HG03060 (cell line): Measurements from ENCODE around the gene FADS6.

Source experiments
- ATAC-seq: cut with Tn5 transposase; IDR thresholded peaks from one replicate; pipeline ENCODE4 v1.9.1; 2021; ENCODE audit warnings: low read depth, moderate number of reproducible peaks; ENCODE audit not compliant: unreplicated experiment

FADS6 gene

DNA sequence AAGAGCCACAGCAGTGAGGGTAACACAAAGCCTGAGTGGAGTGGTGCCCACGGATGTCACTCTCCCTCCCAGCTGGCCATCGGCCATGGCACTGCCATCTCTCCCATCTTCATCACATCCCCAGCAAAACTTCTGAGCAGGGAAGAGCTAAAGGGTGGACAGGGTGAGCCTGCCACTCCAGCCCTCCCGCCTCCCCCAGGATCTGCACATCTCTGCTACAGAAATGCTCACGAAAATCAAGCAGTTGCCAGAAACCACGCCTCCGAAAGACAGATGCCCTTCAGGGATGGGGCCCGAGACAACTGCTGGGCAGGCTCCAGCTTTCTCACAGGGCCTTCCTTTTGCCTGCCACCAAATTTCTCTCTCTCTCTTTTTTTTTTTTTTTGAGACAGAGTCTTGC is 37.3 kb downstream of the FADS6 start:
- ATAC-seq = no peak

- ATAC-seq = no peak
These were observed 38.1 kb downstream of the FADS6 start for GRCh38 chr17:74855323-74855722.

DNA sequence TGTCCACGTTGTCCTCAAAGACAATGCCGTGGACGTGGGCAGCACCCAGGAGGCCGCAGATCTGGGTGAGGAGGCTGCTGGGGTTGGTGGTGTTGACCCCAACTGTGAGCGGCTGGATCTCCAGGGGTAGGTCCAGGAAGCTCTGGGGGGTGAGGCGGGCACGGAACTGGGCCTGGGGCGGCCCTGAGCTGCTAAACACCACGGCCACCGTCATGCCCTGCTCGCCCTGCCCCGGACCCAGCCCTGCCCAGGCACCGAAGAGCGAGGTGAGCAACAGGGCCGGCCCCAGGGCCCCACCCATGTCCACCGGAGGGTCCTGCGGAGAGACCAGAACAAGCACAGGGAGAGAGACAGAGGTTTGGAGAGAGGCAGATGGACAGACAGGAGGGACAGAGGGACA is 38.6 kb downstream of the FADS6 start:
- ATAC-seq = no peak

DNA sequence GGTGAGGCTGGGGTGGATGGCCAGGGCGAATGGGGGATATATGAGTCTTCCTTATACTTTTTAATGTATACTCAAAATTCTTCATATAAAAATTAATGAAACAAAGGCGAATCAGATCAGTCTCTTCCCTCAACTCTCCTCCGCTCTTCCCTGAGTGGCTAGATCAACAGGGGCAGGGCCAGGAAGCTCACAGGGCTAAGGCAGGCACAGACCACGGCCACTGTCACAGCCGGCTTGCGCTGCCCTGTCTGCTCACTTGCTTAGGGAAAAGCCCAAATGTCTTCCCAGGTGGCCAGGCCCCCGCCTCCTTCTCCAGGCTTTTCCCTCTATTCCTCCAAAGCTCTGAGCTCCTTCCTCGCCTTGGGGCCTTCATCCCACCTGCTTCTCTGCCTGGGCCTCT is 39.8 kb downstream of the FADS6 start:
- ATAC-seq = no peak

DNA sequence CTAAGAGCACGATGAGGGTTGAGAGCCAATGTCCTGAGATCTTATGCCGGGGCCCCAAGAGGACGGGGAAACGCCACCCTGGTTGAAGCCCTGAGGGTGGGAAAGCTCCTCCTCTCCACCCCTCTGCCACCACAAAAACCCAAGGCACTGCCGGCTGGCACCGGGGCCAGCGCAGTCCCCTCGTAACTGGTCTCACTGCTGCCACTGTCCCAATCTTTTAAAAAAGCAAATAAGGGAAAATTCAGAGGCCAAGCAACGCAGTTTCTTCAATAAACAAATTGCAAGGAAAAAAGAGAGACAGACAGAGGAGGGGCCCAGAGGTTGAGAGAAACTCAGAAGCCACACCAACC is 40.4 kb downstream of the FADS6 start:
- no peak for ATAC-seq

GRCh38 chr17:74852237-74853047 is 41.0 kb downstream of the FADS6 start:
- no peak for ATAC-seq

DNA sequence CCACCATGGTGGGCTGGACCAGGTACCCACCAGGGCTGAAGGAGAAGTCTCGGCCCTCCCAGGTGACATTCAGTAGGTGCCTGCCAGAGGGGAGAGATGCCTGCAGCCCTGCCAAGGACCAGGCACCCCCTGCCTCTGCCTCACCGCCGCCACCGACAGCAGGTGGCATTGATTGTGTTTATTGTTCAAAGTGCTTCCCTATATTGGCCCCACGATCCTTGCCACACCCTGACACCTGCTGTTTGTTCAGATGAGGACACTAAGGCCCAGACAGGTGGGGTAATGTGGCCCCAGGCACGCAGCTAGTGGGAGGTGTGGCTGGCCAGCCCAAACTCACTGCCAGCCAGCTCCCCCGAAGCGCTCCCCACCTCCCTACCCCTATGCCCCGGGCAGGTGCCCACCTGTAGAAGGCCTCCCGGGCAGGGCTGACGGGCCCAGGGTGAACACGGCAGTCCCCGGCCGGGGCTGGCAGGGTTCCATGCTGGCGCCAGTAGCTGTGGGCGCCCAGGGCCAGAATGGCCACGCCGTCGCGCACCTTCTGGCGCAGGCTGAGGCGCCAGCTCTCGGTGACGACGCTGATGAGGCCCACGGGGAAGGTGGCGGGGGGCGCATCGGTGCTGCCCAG is 41.7 kb downstream of the FADS6 start:
- ATAC-seq = no peak

DNA sequence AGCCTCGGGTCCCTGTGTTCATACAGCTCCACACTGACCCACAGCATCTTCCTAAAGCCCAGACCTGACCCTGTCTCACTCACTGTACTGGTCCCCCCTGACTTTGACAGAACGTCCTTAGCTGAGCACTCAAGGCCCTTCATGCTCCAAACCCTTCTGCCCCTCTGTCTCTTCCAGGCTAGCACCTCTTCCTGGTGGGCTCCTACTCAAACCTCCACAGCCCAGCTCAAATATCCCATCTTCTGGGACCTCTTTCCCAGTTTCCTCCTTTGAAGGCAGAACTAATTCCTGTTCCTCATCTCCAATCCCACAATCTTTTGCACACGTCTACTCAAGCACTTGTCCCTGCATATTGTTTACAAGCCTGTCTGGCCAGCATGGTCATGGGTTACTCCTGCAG is 42.5 kb downstream of the FADS6 start:
- ATAC-seq = no peak

DNA sequence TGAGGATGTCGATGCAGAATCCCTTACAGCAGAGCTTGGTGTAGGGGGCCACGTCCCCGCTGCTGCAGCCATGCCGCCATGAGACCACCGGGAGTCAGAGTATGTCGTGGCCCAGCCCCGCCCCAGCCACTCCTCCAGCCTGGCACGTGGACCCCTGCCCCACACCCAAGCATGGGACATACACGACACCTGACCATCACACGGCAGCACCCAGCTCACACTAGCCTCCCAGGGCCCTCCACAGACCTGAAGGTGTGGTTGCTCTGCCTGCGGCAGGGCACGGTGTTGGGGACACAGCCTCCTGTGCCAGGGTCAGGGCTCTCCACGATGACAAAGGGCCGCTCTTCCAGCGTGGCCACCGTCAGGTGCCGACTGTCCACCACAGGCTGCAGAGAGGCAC is 43.1 kb downstream of the FADS6 start:
- no peak for ATAC-seq

- no peak for ATAC-seq
These were observed 44.6 kb downstream of the FADS6 start for GRCh38 chr17:74848656-74849399.

DNA sequence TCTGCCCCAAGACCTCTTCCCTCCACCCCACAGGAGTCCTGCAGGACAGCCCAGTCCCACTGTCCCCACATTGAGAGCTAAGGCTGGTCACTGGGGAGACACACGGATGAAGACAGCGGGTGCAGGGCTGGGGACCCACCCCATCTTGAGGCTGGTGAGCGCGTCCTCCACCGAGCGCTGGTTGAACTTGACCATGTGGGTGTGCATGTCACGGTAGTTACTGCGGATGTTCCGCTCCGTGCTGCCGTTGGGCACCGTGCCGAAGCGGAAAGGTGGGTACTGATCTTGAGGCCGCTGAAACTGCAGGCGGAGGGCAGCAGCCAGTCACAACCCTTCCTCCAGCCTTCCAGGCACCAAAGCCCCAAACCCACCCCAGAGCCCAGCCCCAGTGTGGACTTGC is 46.8 kb downstream of the FADS6 start:
- ATAC-seq = no peak

DNA sequence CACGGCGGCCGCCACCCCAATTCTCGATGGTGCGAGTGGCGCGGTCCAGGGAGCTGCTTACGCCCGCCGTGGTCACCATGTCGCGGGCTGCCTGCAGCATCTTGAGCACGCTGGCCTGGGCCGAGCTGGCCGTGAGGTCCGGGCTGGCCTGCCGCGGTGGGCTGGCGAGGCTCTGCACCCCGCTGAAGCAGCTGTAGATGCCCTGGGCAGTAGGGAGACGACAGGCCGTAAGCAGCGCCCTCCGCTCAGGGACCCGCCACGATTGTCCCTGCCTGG is 50.1 kb downstream of the FADS6 start:
- no peak for ATAC-seq

DNA sequence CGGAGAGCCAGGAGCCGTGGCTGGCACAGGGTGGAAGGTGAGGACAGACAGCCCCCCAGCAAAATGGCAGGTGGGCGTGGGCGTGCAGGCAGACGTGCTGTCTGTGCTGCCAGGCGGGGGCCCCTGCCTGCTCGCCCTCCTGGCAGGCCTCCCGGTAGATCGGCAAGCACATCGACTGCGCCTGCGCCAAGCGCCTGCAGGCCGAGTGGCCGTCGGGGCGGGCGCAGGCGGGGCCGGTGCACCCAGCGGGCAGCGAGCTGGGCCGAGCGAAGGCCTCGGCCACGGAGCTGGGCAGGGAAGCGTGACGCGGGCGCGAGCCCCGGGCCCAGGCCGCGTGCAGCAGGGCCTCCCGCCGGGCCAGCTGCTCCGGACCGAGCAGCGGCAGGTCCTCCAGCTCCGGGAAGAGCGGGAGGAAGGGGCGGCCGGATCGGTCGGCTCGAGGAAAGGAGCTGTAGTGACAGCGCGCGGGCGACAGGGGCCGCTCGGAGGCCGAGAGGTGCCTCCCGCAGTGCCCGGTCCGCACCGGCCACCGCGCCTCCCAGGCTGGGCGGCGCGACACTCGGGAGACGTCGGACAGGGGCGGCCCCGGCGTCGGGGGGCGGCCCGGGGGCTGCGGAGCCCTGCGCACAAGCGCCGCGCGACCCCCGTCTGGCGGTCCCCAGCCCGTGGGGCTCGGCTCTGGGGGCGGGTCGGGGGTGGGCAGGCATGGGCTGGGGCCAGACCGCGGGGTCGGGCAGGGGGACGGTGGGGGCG is 50.7 kb downstream of the FADS6 start:
- no peak for ATAC-seq

- no peak for ATAC-seq
These were observed 51.3 kb downstream of the FADS6 start for GRCh38 chr17:74842146-74842598.

DNA sequence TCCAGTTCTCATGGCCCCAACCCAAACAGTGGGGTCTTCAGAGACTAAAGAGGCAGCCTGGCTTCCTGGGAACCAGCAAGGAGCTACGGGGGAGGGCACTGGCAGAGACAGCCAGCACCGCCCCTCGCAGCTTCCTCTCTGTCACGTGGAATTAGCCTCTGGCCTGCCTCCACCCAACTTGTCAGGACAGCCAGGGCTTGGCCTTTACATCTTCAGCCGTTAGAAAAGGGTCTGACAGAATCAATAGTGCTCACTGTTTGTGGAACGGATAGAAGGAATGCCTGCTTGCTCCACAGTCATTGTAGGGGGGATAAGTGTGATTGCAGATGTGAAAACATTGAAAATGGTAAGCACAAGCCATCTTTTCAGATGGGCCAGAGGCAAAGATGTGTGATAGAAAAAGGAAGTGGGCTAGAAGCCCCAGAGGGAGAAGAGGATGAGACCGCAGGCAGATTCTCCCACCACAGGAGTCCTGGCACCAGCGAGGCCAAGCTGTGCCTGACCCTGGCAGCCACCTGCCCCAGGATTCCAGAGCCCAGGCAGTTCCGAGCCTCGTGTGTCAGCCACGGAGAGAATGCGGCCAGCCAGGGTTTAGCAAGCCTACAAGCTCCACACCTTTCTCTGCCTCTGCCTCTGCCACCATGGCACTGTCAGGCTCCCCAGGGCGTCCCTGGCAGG is 52.3 kb downstream of the FADS6 start:
- no peak for ATAC-seq

- ATAC-seq = no peak
These were observed 53.2 kb downstream of the FADS6 start for GRCh38 chr17:74839990-74840852.

- ATAC-seq = no peak
These were observed 55.2 kb downstream of the FADS6 start for GRCh38 chr17:74838274-74838673.

DNA sequence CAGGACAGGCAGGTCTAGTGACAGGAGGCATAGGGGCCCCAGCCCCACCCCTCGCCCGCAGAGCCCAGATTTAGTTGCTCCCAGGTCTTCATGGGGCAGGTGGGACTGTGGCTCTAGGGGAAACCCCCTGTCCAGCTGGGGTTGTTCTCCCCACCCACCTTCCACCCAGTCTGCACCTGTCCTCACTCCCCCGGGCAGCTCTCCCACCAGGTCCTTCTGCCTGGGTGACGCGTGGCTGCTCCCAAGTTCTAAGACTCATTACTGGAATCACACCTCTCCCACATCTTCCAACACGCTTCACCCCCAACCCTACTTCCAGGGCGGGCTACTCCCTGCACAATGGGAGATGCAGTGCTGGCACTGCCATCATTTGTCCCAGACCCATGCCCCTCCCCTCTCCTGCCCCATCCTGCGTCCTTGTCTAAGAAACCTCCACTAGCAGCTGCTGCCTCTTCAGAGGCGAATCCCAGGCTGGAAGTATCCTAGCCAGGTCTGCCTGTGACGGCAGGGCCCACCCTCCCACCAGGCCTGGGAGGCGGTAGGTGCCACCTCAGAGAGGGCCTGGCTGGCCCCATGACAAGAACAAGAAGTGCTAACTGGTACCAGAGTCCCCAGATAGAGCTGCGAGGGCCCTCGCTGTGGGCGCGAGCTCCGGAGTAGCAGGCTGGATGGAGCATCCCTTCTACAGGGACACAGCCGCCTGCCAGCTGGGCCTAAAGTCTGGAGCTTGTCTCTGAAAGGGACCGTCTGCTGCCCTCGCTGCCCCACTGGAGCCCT is 56.6 kb downstream of the FADS6 start:
- ATAC-seq = no peak

DNA sequence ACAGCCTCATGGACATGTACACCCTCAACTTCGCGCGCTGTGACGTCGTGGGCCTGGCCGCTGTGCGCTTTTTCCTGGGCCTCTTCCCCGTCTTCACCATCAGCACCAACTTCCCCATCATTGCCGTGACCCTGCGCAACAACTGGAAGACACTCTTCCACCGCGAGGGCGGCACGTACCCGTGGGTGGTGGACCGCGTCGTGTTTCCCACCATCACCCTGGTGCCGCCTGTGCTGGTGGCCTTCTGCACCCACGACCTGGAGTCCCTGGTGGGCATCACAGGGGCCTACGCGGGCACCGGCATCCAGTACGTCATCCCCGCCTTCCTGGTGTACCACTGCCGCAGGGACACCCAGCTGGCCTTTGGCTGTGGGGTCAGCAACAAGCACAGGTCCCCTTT is 57.2 kb downstream of the FADS6 start:
- no peak for ATAC-seq
